ENCODE results near the gene FIBCD1.

GRCh38 chr9:130988400-130988747 is 49.3 kb upstream of the FIBCD1 start:
- TF ChIP-seq CTCF (IDR thresholded peaks at IDR 0.05; ENCODE audit: insufficient read depth, low read depth, low read length) (no peak), EZH2 (IDR thresholded peaks at IDR 0.05; ENCODE audit: insufficient read depth, low read length) (no peak)

Data from astrocyte (in vitro differentiated cells and primary cell).